Activated naive CD4-positive, alpha-beta T cell treated with anti-CD3 and anti-CD28 coated beads for 36 hours (primary cell): ENCODE measurements around the gene CX3CR1. TPM values are rescaled to one million over a fixed set of nuclear protein-coding genes. Genes with fewer than 3 reads are reported as not detected.

Experiments
- CTCF ChIA-PET: fragments of 350-600 bp; sonication (Branson Sonifier 250); formaldehyde crosslinking; loops from one replicate; lab custom pipeline; 2021; ENCODE audit warnings: antibody characterized with exemption; lab: Charles Lee
- DNase-seq: peaks from one replicate; pipeline ENCODE4 v3.0.0-alpha.2; 2020
- H3K27ac Mint-ChIP-seq: one replicate; pipeline ENCODE4 v1.8.0; 2021; ENCODE audit warnings: mild to moderate bottlenecking, mixed read lengths
- H3K27me3 Mint-ChIP-seq: one replicate; pipeline ENCODE4 v1.8.0; 2021; ENCODE audit warnings: low read depth, mixed read lengths
- H3K36me3 Mint-ChIP-seq: one replicate; pipeline ENCODE4 v1.8.0; 2021; ENCODE audit warnings: low read depth, mixed read lengths
- H3K4me1 Mint-ChIP-seq: one replicate; pipeline ENCODE4 v1.8.0; 2021; ENCODE audit warnings: low read depth, mixed read lengths
- H3K4me3 Mint-ChIP-seq: one replicate; pipeline ENCODE4 v1.8.0; 2021; ENCODE audit warnings: mild to moderate bottlenecking, moderate library complexity, mixed read lengths
- H3K9me3 Mint-ChIP-seq: one replicate; pipeline ENCODE4 v1.8.0; 2021; ENCODE audit warnings: mixed read lengths
- intact Hi-C: fragments of 100-400 bp; cut with micrococcal nuclease; formaldehyde crosslinking; loops from one replicate; pipeline ENCODE4 v1.15.1; 2023
- total RNA-seq, 2 experiments: library from RNA; stranded (reverse); gene quantifications; one replicate each; pipeline ENCODE4 v1.2.3, GENCODE V29; 2021

The CX3CR1 gene
- total RNA-seq, 2 experiments from 2014 or later: not detected

DNA sequence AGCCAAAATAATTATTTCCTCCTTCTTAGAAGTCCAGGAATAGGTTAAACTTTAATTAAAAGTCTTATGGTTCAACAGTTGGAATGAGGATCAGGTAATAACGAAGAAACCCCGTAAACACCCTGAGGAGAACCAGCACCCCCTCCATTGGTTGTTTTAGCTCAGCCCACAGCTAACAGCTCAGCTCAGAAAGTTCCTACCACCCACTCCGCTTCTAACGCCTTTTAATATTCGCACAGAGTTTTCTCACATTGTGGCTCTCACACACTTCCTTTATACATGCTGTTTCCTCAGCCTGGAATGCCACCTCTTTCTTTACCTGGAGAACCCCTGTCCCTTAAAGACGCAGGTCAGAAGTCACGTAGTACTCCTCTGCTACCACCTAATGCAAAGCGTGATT lies 17.0 kb downstream of the CX3CR1 start:
- CTCF ChIA-PET: interaction anchor here (1.1 to 4.3 kb wide), 2 partner anchors 25 to 71 kb away, joined by 4 to 22 read pairs; partner anchors contain the start of gene XIRP1
- Mint-ChIP-seq H3K4me3 (no peak overlapping the region), H3K27ac (no peak overlapping the region), H3K4me1 (peaks cover 23% of the 10 kb centered on the region), H3K9me3 (no peaks in the 10 kb centered on the region), H3K36me3 (no peaks in the 10 kb centered on the region), H3K27me3 (peaks cover 8% of the 10 kb centered on the region)
- no peak for DNase-seq
- intact Hi-C loops: loop anchor here (10.0 kb wide), 1 partner anchor 1192 kb away; the partner anchor contains the start of gene RPL14

DNA sequence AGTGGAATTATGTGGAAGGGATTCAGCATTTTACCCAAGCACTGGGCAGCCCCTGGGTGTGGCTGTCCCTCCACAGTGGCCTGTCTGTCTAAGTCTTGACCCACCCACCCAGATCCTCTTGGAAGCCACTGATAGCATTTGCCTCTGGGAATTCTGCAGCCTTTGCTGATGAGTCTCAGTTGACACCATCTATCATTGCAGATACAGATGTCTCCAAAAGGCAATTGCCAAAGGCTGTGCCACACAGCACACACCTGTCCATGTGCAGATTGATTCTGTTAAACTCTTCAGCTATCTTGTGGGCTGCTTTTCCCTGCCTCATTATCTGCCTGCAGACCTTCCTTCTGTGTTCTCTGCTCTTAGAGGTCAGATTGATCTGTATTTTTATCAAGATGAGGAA lies 18.1 kb downstream of the CX3CR1 start:
- H3K4me3 Mint-ChIP-seq: no peak overlapping the region
- H3K9me3 Mint-ChIP-seq: no peaks in the 10 kb centered on the region
- peaks cover 8% of the 10 kb centered on the region for H3K27me3 Mint-ChIP-seq
- intact Hi-C loops: loop anchor here (1.0 to 10.0 kb wide), 3 partner anchors 53 to 1193 kb away; partner anchors contain the start of gene RPL14
- CTCF ChIA-PET: interaction anchor here (0.6 to 4.3 kb wide), 6 partner anchors 12 to 730 kb away, joined by 3 to 22 read pairs (median 4); no protein-coding TSS in a partner anchor
- no peak overlapping the region for H3K27ac Mint-ChIP-seq
- no peak for DNase-seq
- H3K36me3 Mint-ChIP-seq: no peaks in the 10 kb centered on the region
- H3K4me1 Mint-ChIP-seq: peaks cover 14% of the 10 kb centered on the region

DNA sequence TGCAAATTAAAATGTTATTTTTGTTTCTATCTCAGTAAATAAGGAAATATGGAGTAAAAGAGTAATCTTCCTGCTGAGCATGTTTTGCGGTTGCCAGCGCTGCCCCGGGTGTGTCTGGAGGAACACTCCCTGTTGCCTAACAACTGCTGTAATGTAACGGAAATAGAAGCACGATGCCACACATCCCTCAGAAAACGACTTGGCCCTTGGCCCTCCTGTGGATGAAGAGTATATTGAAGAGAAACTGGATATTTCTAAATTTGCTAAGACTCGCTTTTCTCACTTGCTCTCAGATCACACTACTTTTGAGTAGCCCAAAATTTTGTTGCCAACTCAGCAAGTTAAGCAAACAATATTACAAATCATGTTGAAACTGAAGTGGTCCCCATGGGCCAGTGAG lies 18.9 kb downstream of the CX3CR1 start:
- Mint-ChIP-seq H3K27ac (no peak overlapping the region), H3K36me3 (no peaks in the 10 kb centered on the region), H3K9me3 (no peaks in the 10 kb centered on the region), H3K27me3 (peaks cover 8% of the 10 kb centered on the region), H3K4me3 (no peak overlapping the region), H3K4me1 (peaks cover 20% of the 10 kb centered on the region)
- DNase-seq: peak; percentile 78
- intact Hi-C loops: loop anchor here (1.0 to 10.0 kb wide), 3 partner anchors 53 to 1194 kb away; partner anchors contain the start of gene RPL14
- CTCF ChIA-PET: interaction anchor here (1.3 to 4.3 kb wide), 3 partner anchors 13 to 70 kb away, joined by 3 to 22 read pairs (median 4); no protein-coding TSS in a partner anchor

DNA sequence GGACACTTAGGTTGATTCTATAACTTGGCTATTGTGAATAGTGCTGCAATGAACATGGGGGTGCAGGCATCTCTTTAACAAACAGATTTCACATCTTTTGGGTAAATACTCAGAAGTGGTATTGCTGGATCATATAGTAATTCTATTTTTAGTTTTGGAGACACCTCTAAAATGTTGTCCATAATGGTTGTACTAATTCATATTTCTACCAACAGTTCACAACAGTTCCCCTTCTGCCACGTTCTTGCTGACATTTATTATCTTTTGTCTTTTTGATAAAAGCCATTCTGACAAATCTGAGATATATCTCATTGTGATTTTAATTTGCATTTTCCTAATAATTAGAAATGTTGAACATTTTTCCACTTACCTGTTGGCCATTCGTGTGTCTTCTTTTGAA lies 19.5 kb downstream of the CX3CR1 start:
- H3K4me1 Mint-ChIP-seq: peaks cover 24% of the 10 kb centered on the region
- intact Hi-C loops: loop anchor here (10.0 kb wide), 1 partner anchor 1194 kb away; the partner anchor contains the start of gene RPL14
- H3K36me3 Mint-ChIP-seq: no peaks in the 10 kb centered on the region
- H3K9me3 Mint-ChIP-seq: no peaks in the 10 kb centered on the region
- peaks cover 8% of the 10 kb centered on the region for H3K27me3 Mint-ChIP-seq
- DNase-seq: no peak
- no peak overlapping the region for H3K27ac Mint-ChIP-seq
- H3K4me3 Mint-ChIP-seq: no peak overlapping the region
- CTCF ChIA-PET: interaction anchor here (0.8 kb wide), 1 partner anchor 28 kb away, joined by 6 read pairs; no protein-coding TSS in a partner anchor

DNA sequence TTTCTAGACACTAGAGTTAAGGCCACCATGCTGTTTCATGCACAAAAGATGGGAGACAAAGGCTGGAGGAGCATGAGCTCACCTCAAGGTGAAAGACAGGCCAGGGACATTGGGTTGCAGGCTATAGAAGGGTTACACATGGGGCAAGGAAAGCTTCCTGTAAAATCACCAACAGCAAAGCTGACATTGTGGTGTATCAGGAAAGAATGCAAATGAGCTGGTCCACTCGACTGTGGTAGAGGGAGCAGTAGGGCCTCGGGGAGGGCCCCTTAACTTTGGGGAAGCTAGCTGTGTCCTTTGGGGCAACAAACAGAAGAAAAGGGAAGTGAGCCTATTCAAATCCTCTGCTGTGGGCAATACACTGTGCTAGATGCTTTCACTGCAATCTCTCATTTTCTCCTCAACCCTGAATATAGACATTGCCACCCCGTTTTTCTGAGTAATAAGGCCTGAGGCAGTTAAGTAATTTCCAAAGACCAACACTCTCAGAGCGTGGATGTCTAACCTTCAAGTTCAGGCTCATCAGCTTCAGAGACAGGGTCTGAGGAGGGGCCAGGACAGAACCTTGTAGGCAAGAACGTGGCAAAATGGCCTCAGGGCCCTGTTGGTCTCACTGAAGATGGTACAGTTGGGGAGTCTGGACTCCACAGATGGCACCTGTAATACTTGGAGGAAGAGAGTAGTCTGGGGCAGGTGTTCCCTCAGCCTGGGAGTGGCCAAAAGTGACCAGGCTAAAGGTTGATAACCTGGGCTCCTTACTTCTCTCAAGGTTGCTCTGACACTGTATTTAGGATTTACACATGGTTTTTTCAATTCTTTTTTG lies 24.1 kb downstream of the CX3CR1 start:
- H3K4me1 Mint-ChIP-seq: peaks cover 19% of the 10 kb centered on the region

DNA sequence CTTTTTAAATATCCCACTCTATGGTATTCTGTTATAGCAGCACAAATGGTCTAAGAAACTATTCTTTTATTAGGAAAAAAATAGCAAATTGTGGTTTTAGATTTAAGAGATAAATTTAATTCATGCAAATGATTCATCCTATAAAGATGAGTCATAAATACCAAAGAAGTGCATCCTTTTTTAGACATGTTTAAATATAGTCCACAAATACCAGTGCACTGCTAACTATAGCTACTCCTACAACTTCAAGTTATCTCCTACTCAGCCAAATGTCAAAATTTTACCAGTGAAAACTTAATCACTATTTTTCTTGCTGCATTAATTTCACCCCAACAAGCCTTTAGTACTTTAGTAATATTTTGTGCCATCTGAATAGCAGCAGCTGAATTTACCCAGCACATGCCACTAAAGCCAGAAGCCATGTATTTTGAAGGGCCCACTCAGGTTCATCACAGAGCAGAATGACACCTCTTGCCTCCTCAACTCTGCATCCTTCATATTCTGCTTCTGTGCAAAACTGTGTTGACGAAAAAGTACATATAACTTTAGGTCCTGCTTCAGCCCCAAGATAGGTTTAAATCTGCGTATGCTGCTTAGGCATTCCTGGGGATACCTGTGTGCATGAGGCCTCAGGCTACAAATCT lies 24.9 kb downstream of the CX3CR1 start:
- no peak for DNase-seq
- Mint-ChIP-seq H3K27ac (peak overlapping the region; percentile 72), H3K36me3 (no peaks in the 10 kb centered on the region), H3K4me1 (peaks cover 19% of the 10 kb centered on the region), H3K4me3 (no peak overlapping the region), H3K9me3 (no peaks in the 10 kb centered on the region), H3K27me3 (peaks cover under 1% of the 10 kb centered on the region)
- CTCF ChIA-PET: interaction anchor here (0.7 to 1.8 kb wide), 2 partner anchors 33 to 37 kb away, joined by 3 to 7 read pairs; no protein-coding TSS in a partner anchor
- intact Hi-C loops: loop anchor here (1.0 kb wide), 2 partner anchors 12 to 73 kb away; no protein-coding TSS in a partner anchor

More for the DNA sequence above, 24.1 kb downstream of the CX3CR1 start:
- Mint-ChIP-seq H3K4me3 (no peak overlapping the region), H3K27me3 (peaks cover 3% of the 10 kb centered on the region), H3K36me3 (no peaks in the 10 kb centered on the region), H3K27ac (peak overlapping the region; percentile 72), H3K9me3 (no peaks in the 10 kb centered on the region)
- peak; percentile 61 for DNase-seq
- intact Hi-C loops: loop anchor here (1.0 kb wide), 2 partner anchors 12 to 73 kb away; no protein-coding TSS in a partner anchor
- CTCF ChIA-PET: interaction anchor here (1.8 kb wide), 1 partner anchor 33 kb away, joined by 7 read pairs; no protein-coding TSS in a partner anchor

DNA sequence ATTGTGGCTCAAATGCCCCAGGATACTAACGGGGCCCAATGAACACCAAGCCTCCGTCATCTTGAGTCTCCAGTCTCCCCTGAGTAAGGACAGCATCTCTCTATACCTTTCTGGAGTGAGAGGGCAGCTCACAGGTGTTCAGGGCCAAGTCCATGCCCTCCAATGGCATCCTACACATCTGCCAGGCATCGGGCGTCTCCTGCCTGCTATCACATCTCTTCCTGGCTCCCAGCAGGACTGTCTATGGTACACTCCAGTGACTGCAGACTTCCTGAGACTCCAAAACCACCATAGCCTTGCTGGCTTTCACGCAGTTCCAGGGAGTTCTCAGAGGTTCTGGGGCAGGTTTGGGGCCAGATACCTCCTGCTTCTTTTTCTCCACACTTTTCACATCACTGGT lies 28.3 kb downstream of the CX3CR1 start:
- intact Hi-C loops: no loop called here
- Mint-ChIP-seq H3K4me1 (peaks cover 18% of the 10 kb centered on the region), H3K9me3 (no peaks in the 10 kb centered on the region), H3K36me3 (no peaks in the 10 kb centered on the region), H3K4me3 (no peak overlapping the region), H3K27me3 (no peaks in the 10 kb centered on the region), H3K27ac (no peak overlapping the region)
- CTCF ChIA-PET: interaction anchor here (1.6 kb wide), 1 partner anchor 62 kb away, joined by 3 read pairs; no protein-coding TSS in a partner anchor
- DNase-seq: no peak

DNA sequence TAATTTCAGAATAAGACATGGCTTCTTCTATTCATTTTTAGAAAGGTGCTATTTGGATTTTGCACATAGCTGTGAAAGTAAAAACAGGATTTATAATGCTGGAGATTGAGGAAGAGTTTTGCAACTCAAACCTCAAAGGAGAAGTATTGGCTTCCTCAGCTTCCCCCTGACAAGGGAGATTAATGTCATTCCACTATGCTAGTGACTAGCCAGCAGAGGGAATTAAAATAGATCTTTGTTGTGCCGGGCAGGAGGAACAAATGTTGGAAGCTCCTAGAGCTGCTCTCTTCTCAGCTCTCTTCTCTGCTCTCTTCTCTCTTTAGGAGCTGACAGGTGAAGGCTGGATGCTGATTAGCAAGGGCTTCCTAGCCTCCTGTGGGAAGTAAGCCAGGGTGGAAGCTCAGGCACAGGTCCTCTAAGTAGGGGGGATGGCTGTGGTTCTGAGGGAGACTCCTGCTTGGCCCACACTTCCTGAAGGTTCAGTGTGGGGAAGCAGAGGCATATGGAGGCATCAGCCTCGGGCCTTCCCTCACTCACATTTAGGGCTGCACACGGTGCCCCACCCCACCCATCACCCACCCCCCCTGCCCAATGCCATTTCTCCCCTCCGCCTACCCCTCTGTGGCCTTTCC lies 29.6 kb downstream of the CX3CR1 start:
- H3K27ac Mint-ChIP-seq: no peak overlapping the region
- H3K4me3 Mint-ChIP-seq: no peak overlapping the region
- no peaks in the 10 kb centered on the region for H3K36me3 Mint-ChIP-seq
- CTCF ChIA-PET: interaction anchor here (1.6 kb wide), 1 partner anchor 38 kb away, joined by 6 read pairs; no protein-coding TSS in a partner anchor
- no peak for DNase-seq
- H3K9me3 Mint-ChIP-seq: no peaks in the 10 kb centered on the region
- intact Hi-C loops: no loop called here
- peaks cover 5% of the 10 kb centered on the region for H3K4me1 Mint-ChIP-seq
- no peaks in the 10 kb centered on the region for H3K27me3 Mint-ChIP-seq

DNA sequence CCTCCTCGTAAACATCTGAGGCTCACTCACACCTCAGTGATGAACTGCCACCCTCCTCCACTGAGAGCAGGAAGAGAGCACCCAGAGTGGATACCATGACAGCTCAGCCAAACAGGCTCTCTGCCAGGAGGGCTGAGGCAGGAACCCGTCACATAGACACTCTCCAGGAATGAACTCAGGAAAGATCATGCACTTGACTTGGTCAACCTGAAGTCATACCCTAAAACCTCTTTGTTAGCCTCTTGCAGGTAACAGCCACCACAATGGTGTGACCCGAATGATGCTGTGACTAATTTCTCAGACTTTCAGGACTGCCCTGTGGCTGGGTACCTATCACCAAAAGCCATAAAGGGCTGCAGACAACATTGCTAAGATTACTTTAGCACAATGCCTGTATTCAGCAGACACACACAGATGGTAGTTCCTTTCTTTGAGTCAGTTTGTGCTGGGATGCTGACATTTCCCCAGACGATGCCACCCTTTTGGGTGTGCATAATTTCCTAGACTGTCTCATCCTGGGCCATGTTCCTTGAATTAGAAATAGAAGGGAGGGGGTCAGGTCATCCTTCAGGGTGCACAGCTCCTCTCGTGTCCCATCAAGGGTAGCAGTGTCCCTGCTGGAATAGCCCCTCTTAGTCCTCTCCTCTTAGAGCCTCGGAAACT lies 30.3 kb downstream of the CX3CR1 start:
- intact Hi-C loops: no loop called here
- CTCF ChIA-PET: interaction anchor here (1.6 kb wide), 1 partner anchor 38 kb away, joined by 6 read pairs; no protein-coding TSS in a partner anchor
- Mint-ChIP-seq H3K27me3 (no peaks in the 10 kb centered on the region), H3K27ac (no peak overlapping the region), H3K36me3 (no peaks in the 10 kb centered on the region), H3K9me3 (no peaks in the 10 kb centered on the region), H3K4me3 (no peak overlapping the region), H3K4me1 (no peaks in the 10 kb centered on the region)
- DNase-seq: no peak

DNA sequence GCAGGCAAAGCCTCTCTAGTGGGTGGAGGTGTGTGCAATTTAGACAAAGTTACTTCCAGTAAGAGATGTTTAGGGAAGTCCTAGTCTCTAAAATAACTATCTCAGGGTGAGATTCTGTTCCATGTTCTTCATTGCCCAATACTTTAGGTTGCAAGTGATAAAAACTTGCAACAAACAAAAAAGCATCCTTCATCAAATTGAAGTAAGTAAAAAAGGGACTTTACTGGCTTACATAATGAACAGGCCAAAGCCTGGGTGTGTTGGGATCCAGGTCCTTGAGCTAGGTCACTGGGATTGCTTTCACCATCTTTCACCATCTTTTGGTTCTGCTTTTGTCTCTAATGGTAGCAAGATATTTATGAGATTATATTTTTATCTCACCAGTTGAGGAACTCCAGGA lies 38.3 kb downstream of the CX3CR1 start:
- CTCF ChIA-PET: interaction anchor here (1.4 kb wide), 1 partner anchor 47 kb away, joined by 5 read pairs; no protein-coding TSS in a partner anchor
- H3K4me3 Mint-ChIP-seq: no peak overlapping the region
- DNase-seq: no peak
- intact Hi-C loops: no loop called here
- H3K27ac Mint-ChIP-seq: no peak overlapping the region
- H3K4me1 Mint-ChIP-seq: no peaks in the 10 kb centered on the region
- no peaks in the 10 kb centered on the region for H3K36me3 Mint-ChIP-seq
- H3K27me3 Mint-ChIP-seq: peaks cover 3% of the 10 kb centered on the region
- H3K9me3 Mint-ChIP-seq: no peaks in the 10 kb centered on the region

DNA sequence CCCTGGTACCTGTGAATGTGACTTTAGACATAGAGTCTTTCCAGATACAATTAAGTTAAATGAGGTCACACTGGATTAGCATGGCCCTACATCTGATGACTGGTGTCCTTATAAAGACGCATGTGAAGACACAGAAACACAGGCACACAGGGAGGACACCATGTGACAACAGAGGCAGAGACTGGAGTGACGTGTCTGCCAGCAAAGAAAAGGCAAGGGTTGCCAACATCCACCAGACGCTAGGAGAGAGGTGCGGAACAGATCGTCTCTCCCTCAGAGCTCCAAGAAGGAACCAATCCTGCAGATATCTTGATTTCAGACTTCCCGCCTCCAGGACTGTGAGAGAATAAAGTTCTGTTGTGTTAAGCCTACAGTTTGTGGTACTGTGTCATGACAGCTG lies 42.8 kb downstream of the CX3CR1 start:
- no peak overlapping the region for H3K4me3 Mint-ChIP-seq
- CTCF ChIA-PET: interaction anchor here (1.6 kb wide), 1 partner anchor 51 kb away, joined by 8 read pairs; no protein-coding TSS in a partner anchor
- no peaks in the 10 kb centered on the region for H3K36me3 Mint-ChIP-seq
- H3K9me3 Mint-ChIP-seq: no peaks in the 10 kb centered on the region
- H3K4me1 Mint-ChIP-seq: peaks cover 3% of the 10 kb centered on the region
- no peak overlapping the region for H3K27ac Mint-ChIP-seq
- no peak for DNase-seq
- intact Hi-C loops: no loop called here
- peaks cover 8% of the 10 kb centered on the region for H3K27me3 Mint-ChIP-seq
